BLaER1 treated with 17β-estradiol and CSF1 and Interleukin-3, amounts not matched to agents 10 nM and 100 nM (cell line): ENCODE data around the gene MINDY4.

Source experiments
- H3K27ac ChIP-seq, 11 experiments: shearing (Covaris generic); formaldehyde crosslinking; 2 replicates each; pipeline ENCODE4 v1.8.1; 2022
- H3K27me3 ChIP-seq, 11 experiments: shearing (Covaris generic); formaldehyde crosslinking; 2 replicates each; pipeline ENCODE4 v1.8.1; 2022
- H3K36me3 ChIP-seq, 11 experiments: shearing (Covaris generic); formaldehyde crosslinking; 2 replicates each; pipeline ENCODE4 v1.8.1; 2022
- H3K4me1 ChIP-seq, 10 experiments: shearing (Covaris generic); formaldehyde crosslinking; 2 replicates each; pipeline ENCODE4 v1.8.1; 2022
- H3K4me2 ChIP-seq, 11 experiments: shearing (Covaris generic); formaldehyde crosslinking; 2 replicates each; pipeline ENCODE4 v1.8.1; 2022
- H3K4me3 ChIP-seq, 10 experiments: shearing (Covaris generic); formaldehyde crosslinking; 2 replicates each; pipeline ENCODE4 v1.8.1; 2022
- H3K9ac ChIP-seq, 11 experiments: shearing (Covaris generic); formaldehyde crosslinking; 2 replicates each; pipeline ENCODE4 v1.8.1; 2022
- H3K9me3 ChIP-seq, 11 experiments: shearing (Covaris generic); formaldehyde crosslinking; replicated peaks in 1 of 11; 2 replicates each; pipeline ENCODE4 v1.8.1; 2022
- H4K20me1 ChIP-seq, 11 experiments: shearing (Covaris generic); formaldehyde crosslinking; 2 replicates each; pipeline ENCODE4 v1.8.1; 2022
- Cebpa-rat ChIP-seq, 11 experiments: shearing (Covaris generic); IDR thresholded peaks; 2 replicates each; pipeline ENCODE4 v1.8.1; 2022

MINDY4 gene

GRCh38 chr7:30912986-30913811 lies 142.0 kb downstream of the MINDY4 start:
- peaks cover 0 to 23% (median 0%) of the 10 kb centered on the region in 11 experiments; a peak in 3 of 22 replicates for H4K20me1 ChIP-seq
- peak overlapping the region in 10 of 11 experiments; percentile 74 to 93 (median 86); a peak in 19 of 22 replicates for H3K4me2 ChIP-seq
- H3K27me3 ChIP-seq = 0 out of 22 replicates have a peak, but pooled peaks cover 0 to 5% (median 0%) of the 10 kb centered on the region in 11 experiments
- H3K27ac ChIP-seq = peak overlapping the region in 1 of 11 experiments; percentile 6; a peak in 3 of 22 replicates
- peaks cover 52 to 77% (median 71%) of the 10 kb centered on the region in 10 experiments for H3K4me1 ChIP-seq
- no peaks in the 10 kb centered on the region for H3K9me3 ChIP-seq
- no peak for TF ChIP-seq Cebpa-rat (IDR thresholded peaks at IDR 0.05)
- H3K36me3 ChIP-seq = no peaks in the 10 kb centered on the region
- H3K4me3 ChIP-seq = no peak overlapping the region
- peak overlapping the region in 3 of 11 experiments; percentile 7 to 36 (median 29); a peak in 5 of 22 replicates for H3K9ac ChIP-seq

GRCh38 chr7:30913821-30914515 lies 142.8 kb downstream of the MINDY4 start:
- no peak overlapping the region for H3K4me3 ChIP-seq
- peaks cover 0 to 23% (median 0%) of the 10 kb centered on the region in 11 experiments; a peak in 3 of 22 replicates for H4K20me1 ChIP-seq
- H3K36me3 ChIP-seq = no peaks in the 10 kb centered on the region
- peaks cover 52 to 75% (median 71%) of the 10 kb centered on the region in 10 experiments for H3K4me1 ChIP-seq
- peak overlapping the region in 4 of 11 experiments; percentile 10 to 63 (median 24); a peak in 6 of 22 replicates for H3K27ac ChIP-seq
- H3K27me3 ChIP-seq = 0 out of 22 replicates have a peak, but pooled peaks cover 0 to 5% (median 0%) of the 10 kb centered on the region in 11 experiments
- no peak for TF ChIP-seq Cebpa-rat (IDR thresholded peaks at IDR 0.05)
- H3K4me2 ChIP-seq = peak overlapping the region; percentile 59 to 93 (median 85)
- peak overlapping the region in 1 of 11 experiments; percentile 16; a peak in 1 of 22 replicates for H3K9ac ChIP-seq
- no peaks in the 10 kb centered on the region for H3K9me3 ChIP-seq

DNA sequence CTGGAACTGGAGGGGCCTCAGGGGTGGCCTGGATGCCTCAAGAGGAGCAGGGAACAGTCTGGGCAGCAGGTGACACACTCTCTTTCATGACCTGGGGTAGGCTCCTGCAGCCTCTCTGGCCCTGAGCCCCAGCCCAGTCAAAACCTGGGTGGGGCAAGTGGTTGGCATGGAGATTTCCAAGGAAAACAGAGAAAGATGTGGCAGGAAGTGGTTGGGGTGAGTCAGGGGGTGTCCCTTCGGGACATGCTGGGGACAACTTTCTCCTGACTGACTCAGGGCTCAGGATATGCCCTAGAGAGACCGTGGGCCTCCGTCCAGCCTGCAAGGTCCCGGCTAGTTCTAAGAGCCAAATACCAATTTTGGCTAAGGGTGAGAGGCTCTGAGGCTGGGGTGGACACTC lies 143.4 kb downstream of the MINDY4 start:
- H3K27ac ChIP-seq = peak overlapping the region in 5 of 11 experiments; percentile 10 to 63 (median 33); a peak in 8 of 22 replicates
- H3K4me2 ChIP-seq = peak overlapping the region; percentile 59 to 93 (median 85)
- peaks cover 0 to 23% (median 0%) of the 10 kb centered on the region in 11 experiments; a peak in 3 of 22 replicates for H4K20me1 ChIP-seq

DNA sequence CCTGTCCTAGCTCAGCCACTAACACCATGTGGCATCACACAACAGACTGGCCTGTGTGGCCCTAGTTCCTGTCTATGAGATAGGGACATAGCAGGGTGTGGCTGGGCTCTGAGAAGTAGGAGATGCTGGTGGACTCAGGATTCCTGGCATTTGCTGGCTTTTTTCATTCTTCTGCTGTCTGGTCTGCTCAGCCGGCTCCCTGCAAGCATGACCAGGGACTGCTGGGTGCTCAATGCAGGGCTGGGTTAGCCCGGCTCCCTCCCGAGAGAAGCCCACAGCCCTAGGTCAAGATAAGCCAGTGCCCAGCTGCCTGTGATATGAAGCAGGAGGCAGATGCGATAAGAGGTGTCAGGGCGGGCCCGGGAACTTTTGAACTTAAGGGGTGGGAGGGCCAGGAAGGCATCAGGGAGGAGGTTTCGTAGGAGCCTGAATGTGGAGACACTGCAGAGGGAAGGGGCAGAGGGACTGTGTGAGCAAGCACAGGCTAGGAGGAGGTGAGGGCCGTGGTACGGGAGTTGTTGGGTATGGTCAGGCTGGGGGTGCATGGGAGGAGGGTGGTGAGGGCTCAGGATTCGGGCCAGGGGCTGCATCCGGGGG lies 143.9 kb downstream of the MINDY4 start:
- TF ChIP-seq Cebpa-rat (IDR thresholded peaks at IDR 0.05) = no peak
- H3K27me3 ChIP-seq = 0 out of 22 replicates have a peak, but pooled peaks cover 0 to 5% (median 0%) of the 10 kb centered on the region in 11 experiments
- H3K4me3 ChIP-seq = 0 out of 20 replicates have a peak overlapping the region, but pooled peaks of 1 of the 10 experiments have one; percentile 24
- peaks cover 51 to 66% (median 63%) of the 10 kb centered on the region in 10 experiments for H3K4me1 ChIP-seq
- H3K9me3 ChIP-seq = no peaks in the 10 kb centered on the region
- no peaks in the 10 kb centered on the region for H3K36me3 ChIP-seq
- H3K9ac ChIP-seq = peak overlapping the region in 5 of 11 experiments; percentile 1 to 40 (median 20); a peak in 6 of 22 replicates
- H4K20me1 ChIP-seq = peaks cover 0 to 23% (median 0%) of the 10 kb centered on the region in 11 experiments; a peak in 3 of 22 replicates
- peak overlapping the region in 6 of 11 experiments; percentile 6 to 63 (median 36); a peak in 9 of 22 replicates for H3K27ac ChIP-seq
- H3K4me2 ChIP-seq = peak overlapping the region; percentile 59 to 93 (median 85)

More for the DNA sequence above, 143.4 kb downstream of the MINDY4 start:
- no peak for TF ChIP-seq Cebpa-rat (IDR thresholded peaks at IDR 0.05)
- peaks cover 52 to 71% (median 68%) of the 10 kb centered on the region in 10 experiments for H3K4me1 ChIP-seq
- H3K27me3 ChIP-seq = 0 out of 22 replicates have a peak, but pooled peaks cover 0 to 5% (median 0%) of the 10 kb centered on the region in 11 experiments
- H3K9me3 ChIP-seq = no peaks in the 10 kb centered on the region
- H3K9ac ChIP-seq = peak overlapping the region in 5 of 11 experiments; percentile 1 to 40 (median 16); a peak in 4 of 22 replicates
- H3K36me3 ChIP-seq = no peaks in the 10 kb centered on the region
- H3K4me3 ChIP-seq = 0 out of 20 replicates have a peak overlapping the region, but pooled peaks of 1 of the 10 experiments have one; percentile 24

GRCh38 chr7:30915751-30916150 lies 144.5 kb downstream of the MINDY4 start:
- Histone ChIP-seq H3K27ac (peak overlapping the region in 6 of 11 experiments; percentile 6 to 63 (median 36); a peak in 7 of 22 replicates), H3K9me3 (no peaks in the 10 kb centered on the region), H3K9ac (peak overlapping the region in 4 of 11 experiments; percentile 3 to 24 (median 16); a peak in 3 of 22 replicates), H3K4me1 (peaks cover 45 to 64% (median 57%) of the 10 kb centered on the region in 10 experiments), H4K20me1 (peaks cover 0 to 28% (median 0%) of the 10 kb centered on the region in 11 experiments; a peak in 3 of 22 replicates), H3K4me3 (no peak overlapping the region), H3K36me3 (no peaks in the 10 kb centered on the region), H3K27me3 (0 out of 22 replicates have a peak, but pooled peaks cover 0 to 5% (median 0%) of the 10 kb centered on the region in 11 experiments), H3K4me2 (peak overlapping the region; percentile 59 to 93 (median 85))
- no peak for TF ChIP-seq Cebpa-rat (IDR thresholded peaks at IDR 0.05)

GRCh38 chr7:30916255-30916654 lies 145.0 kb downstream of the MINDY4 start:
- Histone ChIP-seq H3K9me3 (no peaks in the 10 kb centered on the region), H3K27me3 (0 out of 22 replicates have a peak, but pooled peaks cover 0 to 5% (median 0%) of the 10 kb centered on the region in 11 experiments), H3K9ac (no peak overlapping the region), H3K4me2 (peak overlapping the region; percentile 59 to 93 (median 85); a peak in 21 of 22 replicates), H4K20me1 (peaks cover 0 to 30% (median 0%) of the 10 kb centered on the region in 11 experiments; a peak in 3 of 22 replicates), H3K4me3 (no peak overlapping the region), H3K4me1 (peaks cover 45 to 64% (median 57%) of the 10 kb centered on the region in 10 experiments), H3K27ac (peak overlapping the region in 2 of 11 experiments; percentile 40 to 63; a peak in 1 of 22 replicates), H3K36me3 (no peaks in the 10 kb centered on the region)
- TF ChIP-seq Cebpa-rat (IDR thresholded peaks at IDR 0.05) = no peak

GRCh38 chr7:30916767-30917166 lies 145.6 kb downstream of the MINDY4 start:
- Histone ChIP-seq H3K27ac (no peak overlapping the region), H3K4me3 (no peak overlapping the region), H4K20me1 (peaks cover 0 to 30% (median 0%) of the 10 kb centered on the region in 11 experiments; a peak in 3 of 22 replicates), H3K27me3 (0 out of 22 replicates have a peak, but pooled peaks cover 0 to 5% (median 0%) of the 10 kb centered on the region in 11 experiments), H3K9me3 (no peaks in the 10 kb centered on the region), H3K4me2 (peak overlapping the region in 1 of 11 experiments; percentile 89; a peak in 3 of 22 replicates), H3K9ac (no peak overlapping the region), H3K36me3 (no peaks in the 10 kb centered on the region), H3K4me1 (peaks cover 45 to 64% (median 55%) of the 10 kb centered on the region in 10 experiments)
- no peak for TF ChIP-seq Cebpa-rat (IDR thresholded peaks at IDR 0.05)
